Measurements from ENCODE around the gene NAALADL1. TPM values are rescaled to one million over a fixed set of nuclear protein-coding genes. Genes with fewer than 3 reads are reported as not detected.

NAALADL1 gene
- total and polyA plus RNA-seq, 2 of the 4 experiments (the other 2 are of a cell fraction): 3.8 to 5.8 TPM

GRCh38 chr11:65083834-65084597, 25.7 kb upstream of the NAALADL1 start, which contains the start of the genes CDCA5 and ZFPL1:
Gene CDCA5 (minus strand): TSS chr11:65084040. CDS start chr11:65083978, 62 bp downstream.
Gene ZFPL1 (plus strand): TSS chr11:65084222. CDS start chr11:65084699, 477 bp downstream.
- Histone ChIP-seq H3K36me3 (ENCODE audit: control insufficient read depth, insufficient read depth, low read length) (peaks cover 29% of the 10 kb centered on the region), H3K4me3 (ENCODE audit: insufficient read depth, low read depth, low read length) (peak within 1 kb of the TSS; percentile 89), H2AFZ (replicated peaks; ENCODE audit: low read length, poor library complexity) (peak within 1 kb of the TSS; percentile 95), H2BK20ac (ENCODE audit: low read depth, low read length) (no peak within 1 kb of the TSS), H2BK120ac (ENCODE audit: low read depth, low read length) (peak within 1 kb of the TSS; percentile 91), H3K9ac (ENCODE audit: low read depth, low read length) (peak within 1 kb of the TSS; percentile 99), H3K23ac (ENCODE audit: low read depth, low read length) (peak within 1 kb of the TSS; percentile 93; the same call in 1 of the 2 replicates), H2BK5ac (ENCODE audit: low read depth, low read length, poor library complexity, severe bottlenecking) (peak within 1 kb of the TSS; percentile 98), H3K9me3 (ENCODE audit: control insufficient read depth, insufficient read depth, low read length) (no peaks in the 10 kb centered on the region), H3K4ac (ENCODE audit: low read depth, low read length) (peak within 1 kb of the TSS; percentile 99), H3K56ac (ENCODE audit: extremely low read depth, insufficient read depth, low read length) (peak within 1 kb of the TSS; percentile 90), H3K4me1 (ENCODE audit: control insufficient read depth, insufficient read depth, low read length) (peaks cover 4% of the 10 kb centered on the region; the same call in 1 of the 2 replicates), H3K79me1 (ENCODE audit: low read depth in 1 of 2, low read length in 2 of 2) (peaks cover 41 to 60% of the 10 kb centered on the region in 2 experiments), H3K14ac (replicated peaks; ENCODE audit: low read depth, low read length) (peak within 1 kb of the TSS; percentile 99), H2AK5ac (ENCODE audit: low read depth, low read length) (peak within 1 kb of the TSS; percentile 93), H3K27ac (ENCODE audit: insufficient read depth, low read length) (peak within 1 kb of the TSS; percentile 100), H4K8ac (ENCODE audit: low read depth in 2 of 2, low read length in 2 of 2) (peak within 1 kb of the TSS; percentile 93 to 99), H4K20me1 (ENCODE audit: insufficient read depth, low read length) (no peaks in the 10 kb centered on the region; the same call in 1 of the 2 replicates), H3K9me1 (ENCODE audit: insufficient read depth, low read length) (no peaks in the 10 kb centered on the region; the same call in 1 of the 2 replicates), H4K5ac (ENCODE audit: low read depth, low read length) (peak within 1 kb of the TSS; percentile 99), H3K4me2 (ENCODE audit: low read depth, low read length) (peak within 1 kb of the TSS; percentile 95), H4K91ac (ENCODE audit: insufficient read depth, low read depth, low read length) (peak within 1 kb of the TSS; percentile 98), H3K27me3 (ENCODE audit: control insufficient read depth, insufficient read depth, low read length) (no peaks in the 10 kb centered on the region), H2AK9ac (replicated peaks; ENCODE audit: low read depth, low read length, poor library complexity) (peak within 1 kb of the TSS; percentile 94), H3K18ac (ENCODE audit: low read depth, low read length) (peak within 1 kb of the TSS; percentile 97), H2BK15ac (ENCODE audit: low read depth, low read length) (peak within 1 kb of the TSS; percentile 65; the same call in 1 of the 3 replicates)
- DNase-seq (peak; percentile 94), ATAC-seq (ENCODE audit: low read depth) (peak; percentile 93)
- dilution Hi-C loops (cut with HindIII; ENCODE audit: low sequenced_read_pairs, unreplicated experiment) (no loop called here), in situ Hi-C loops (cut with MboI; ENCODE audit: low sequenced_read_pairs) (no loop called here), intact Hi-C loops (cut with micrococcal nuclease) (loop anchor here (1.0 to 2.0 kb wide), 2 partner anchors 12 to 43 kb away; partner anchors contain the start of genes SAC3D1 and VPS51)
- ChIA-PET CTCF (no interaction called here), POLR2A (ENCODE audit: unreplicated experiment) (no interaction called here)
- BruUV-seq (replicated peaks): no TSS peak
- WGBS, 2 experiments (ENCODE audit: extremely low coverage in 2 of 2, insufficient read length in 1 of 2): 0% methylated on average over 39 of the region's 79 CpGs; no CpG with 5 or more reads in 1 of the 2 experiments
- no peak for TF ChIP-seq RCOR1 (IDR thresholded peaks at IDR 0.05; ENCODE audit: insufficient replicate concordance, low read length)
- no peak for TF ChIP-seq NFE2L2 (IDR thresholded peaks at IDR 0.05; ENCODE audit: low read depth, low read length)
- TF ChIP-seq RAD21 (IDR thresholded peaks at IDR 0.05; ENCODE audit: low read length): no peak; the same call in 1 of the 2 replicates
- no peak for TF ChIP-seq MAFK (IDR thresholded peaks at IDR 0.05; ENCODE audit: low read depth, low read length)
- peak; percentile 38; the same call in 1 of the 2 replicates for TF ChIP-seq USF2 (IDR thresholded peaks at IDR 0.05; ENCODE audit: low read depth, low read length)
- no peak for TF ChIP-seq RFX5 (IDR thresholded peaks at IDR 0.05; ENCODE audit: low read depth, low read length)
- TF ChIP-seq CHD1 (IDR thresholded peaks at IDR 0.05; ENCODE audit: low read depth, low read length): no peak
- 0 out of 2 replicates have a peak, but pooled peaks have one; percentile 9 for TF ChIP-seq ELK1 (IDR thresholded peaks at IDR 0.05; ENCODE audit: borderline replicate concordance, low read depth, low read length)
- 0 out of 2 replicates have a peak, but pooled peaks have one; percentile 1 for TF ChIP-seq CTCF (conservative IDR thresholded peaks at IDR 0.05; ENCODE audit: low read depth, low read length)
- no peak for TF ChIP-seq FOS (IDR thresholded peaks at IDR 0.05; ENCODE audit: low read depth, low read length)
- peak; percentile 98 for TF ChIP-seq MXI1 (IDR thresholded peaks at IDR 0.05; ENCODE audit: borderline replicate concordance, low read depth, low read length)
- TF ChIP-seq POLR2A (IDR thresholded peaks at IDR 0.05; ENCODE audit: low read depth, low read length): peak; percentile 97
- no peak for TF ChIP-seq BHLHE40 (IDR thresholded peaks at IDR 0.05; ENCODE audit: low read depth, low read length)
- peak; percentile 69; the same call in 1 of the 2 replicates for TF ChIP-seq MAZ (IDR thresholded peaks at IDR 0.05; ENCODE audit: borderline replicate concordance, low read depth, low read length)
